Lower leg skin (tissue), 3 donors: ENCODE data around the gene TGFBR2.

ENCODE experiments used
- POLR2A ChIP-seq, 2 donors: fragments of 450-650 bp; IDR thresholded peaks; one replicate each; pipeline ENCODE4 v1.6.1; 2016 to 2017; ENCODE audit warnings: antibody characterized with exemption in 2 of 2, mild to moderate bottlenecking in 1 of 2, moderate library complexity in 1 of 2
- TF ChIP-seq, protein P1 (sequence below), 3 donors: fragments of 450-650 bp; IDR thresholded peaks; one replicate each; pipeline ENCODE4 v1.5.1; 2016; ENCODE audit warnings: antibody characterized with exemption in 3 of 3, mild to moderate bottlenecking in 3 of 3, moderate library complexity in 2 of 3

DNA sequence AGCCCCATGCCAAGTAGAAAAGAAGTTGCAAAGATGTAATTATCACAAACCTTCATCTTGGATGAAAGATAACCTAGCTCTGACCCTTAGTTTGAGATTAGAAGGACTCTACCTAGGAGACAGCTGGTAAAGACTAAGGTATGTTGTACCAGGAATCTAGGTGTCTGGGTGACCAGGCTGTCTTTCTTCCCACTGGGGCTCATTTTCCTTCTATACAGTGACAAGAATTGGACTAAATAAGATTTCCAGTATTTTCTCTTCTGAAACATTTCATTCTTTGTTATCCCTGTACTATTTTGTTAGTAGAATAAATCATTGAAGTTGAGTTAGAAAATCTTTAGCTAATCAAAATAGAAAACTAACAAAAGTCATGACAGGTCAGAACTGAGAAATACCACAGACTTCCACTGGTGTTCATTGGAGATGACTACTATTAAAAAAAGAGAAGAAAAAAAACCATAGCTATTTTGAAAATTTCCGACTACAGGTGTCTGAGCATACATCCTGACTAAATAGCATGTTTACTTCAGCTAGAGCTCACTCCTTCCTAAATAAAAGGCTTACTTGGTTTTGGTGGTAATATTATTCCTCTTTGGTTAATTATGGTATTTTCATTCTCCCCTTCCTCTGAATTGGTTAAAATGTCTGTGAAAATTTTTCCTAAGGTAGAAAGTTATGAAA lies 10.1 kb downstream of the TGFBR2 start:
- TF ChIP-seq POLR2A (IDR thresholded peaks at IDR 0.05): no peak
- TF ChIP-seq, protein P1, sequence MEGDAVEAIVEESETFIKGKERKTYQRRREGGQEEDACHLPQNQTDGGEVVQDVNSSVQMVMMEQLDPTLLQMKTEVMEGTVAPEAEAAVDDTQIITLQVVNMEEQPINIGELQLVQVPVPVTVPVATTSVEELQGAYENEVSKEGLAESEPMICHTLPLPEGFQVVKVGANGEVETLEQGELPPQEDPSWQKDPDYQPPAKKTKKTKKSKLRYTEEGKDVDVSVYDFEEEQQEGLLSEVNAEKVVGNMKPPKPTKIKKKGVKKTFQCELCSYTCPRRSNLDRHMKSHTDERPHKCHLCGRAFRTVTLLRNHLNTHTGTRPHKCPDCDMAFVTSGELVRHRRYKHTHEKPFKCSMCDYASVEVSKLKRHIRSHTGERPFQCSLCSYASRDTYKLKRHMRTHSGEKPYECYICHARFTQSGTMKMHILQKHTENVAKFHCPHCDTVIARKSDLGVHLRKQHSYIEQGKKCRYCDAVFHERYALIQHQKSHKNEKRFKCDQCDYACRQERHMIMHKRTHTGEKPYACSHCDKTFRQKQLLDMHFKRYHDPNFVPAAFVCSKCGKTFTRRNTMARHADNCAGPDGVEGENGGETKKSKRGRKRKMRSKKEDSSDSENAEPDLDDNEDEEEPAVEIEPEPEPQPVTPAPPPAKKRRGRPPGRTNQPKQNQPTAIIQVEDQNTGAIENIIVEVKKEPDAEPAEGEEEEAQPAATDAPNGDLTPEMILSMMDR (IDR thresholded peaks at IDR 0.05): no peak
